NB4 (cell line): ENCODE data around the gene ZNF765.
"Not testable (repeated sequence)": the region's sequence is repeated elsewhere in the genome, so short reads cannot be mapped to it uniquely, and the experiment has no call there.

Experiments used
- DNase-seq: peaks from one replicate; pipeline ENCODE4 v3.0.0; 2010; ENCODE audit warnings: low read depth
- H3K4me3 ChIP-seq: one replicate; pipeline ENCODE4 v1.5.1; 2011; ENCODE audit warnings: mild to moderate bottlenecking, low read depth, low read length, moderate library complexity
- MYC ChIP-seq: IDR thresholded peaks from 2 replicates; pipeline ENCODE4 v1.6.1; 2011; ENCODE audit warnings: low read depth, low read length
- POLR2A ChIP-seq: IDR thresholded peaks from 2 replicates; pipeline ENCODE4 v1.6.1; 2011; ENCODE audit warnings: mild to moderate bottlenecking; ENCODE audit not compliant: insufficient read length; ENCODE audit errors: extremely low read depth
- TF ChIP-seq, protein P1 (sequence below): IDR thresholded peaks from 2 replicates; pipeline ENCODE4 v1.6.1; 2011; ENCODE audit warnings: low read depth, low read length
- TF ChIP-seq, protein P2 (sequence below): IDR thresholded peaks from one replicate; pipeline ENCODE4 v1.5.1; 2012; ENCODE audit warnings: low read depth, low read length

ZNF765 gene

DNA sequence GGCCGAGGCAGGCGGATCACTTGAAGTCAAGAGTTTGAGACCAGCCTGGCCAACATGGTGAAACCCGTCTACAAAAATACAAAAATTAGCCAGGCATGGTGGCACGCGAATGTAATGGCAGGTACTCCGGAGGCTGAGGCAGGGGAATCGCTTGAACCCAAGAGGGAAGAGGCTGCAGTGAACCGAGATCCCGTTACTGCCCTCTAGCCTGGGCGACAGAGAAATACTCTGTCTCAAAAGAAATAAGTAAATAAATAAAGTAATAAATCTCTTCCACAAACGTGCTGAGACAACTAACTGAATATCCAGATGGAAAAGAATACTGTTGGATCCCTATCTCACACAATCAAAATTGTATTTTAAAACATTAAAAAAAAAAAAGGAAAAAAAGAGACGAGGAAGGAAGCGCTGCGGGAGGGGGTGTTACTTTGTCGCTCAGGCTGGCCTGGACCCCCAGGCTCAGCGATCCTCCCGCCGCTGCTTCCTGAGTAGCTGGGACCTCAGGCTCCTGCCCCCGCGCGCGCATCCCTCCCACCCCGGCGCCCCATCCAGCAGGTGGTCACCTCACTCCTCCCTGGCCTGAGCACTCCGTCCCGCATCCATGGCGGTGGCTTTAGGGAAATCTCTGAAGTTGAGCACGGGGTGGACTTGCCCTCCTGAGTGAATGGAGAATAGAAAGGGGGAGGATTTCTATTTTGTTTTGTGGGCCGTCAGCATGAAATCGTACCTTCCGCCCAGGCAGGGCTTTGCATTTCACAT, 72.0 kb downstream of the ZNF765 start:
- peak overlapping the region; percentile 48 for H3K4me3 ChIP-seq
- TF ChIP-seq, protein P1, sequence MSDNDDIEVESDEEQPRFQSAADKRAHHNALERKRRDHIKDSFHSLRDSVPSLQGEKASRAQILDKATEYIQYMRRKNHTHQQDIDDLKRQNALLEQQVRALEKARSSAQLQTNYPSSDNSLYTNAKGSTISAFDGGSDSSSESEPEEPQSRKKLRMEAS = no peak
- TF ChIP-seq MYC (no peak), POLR2A (no peak)
- TF ChIP-seq, protein P2, sequence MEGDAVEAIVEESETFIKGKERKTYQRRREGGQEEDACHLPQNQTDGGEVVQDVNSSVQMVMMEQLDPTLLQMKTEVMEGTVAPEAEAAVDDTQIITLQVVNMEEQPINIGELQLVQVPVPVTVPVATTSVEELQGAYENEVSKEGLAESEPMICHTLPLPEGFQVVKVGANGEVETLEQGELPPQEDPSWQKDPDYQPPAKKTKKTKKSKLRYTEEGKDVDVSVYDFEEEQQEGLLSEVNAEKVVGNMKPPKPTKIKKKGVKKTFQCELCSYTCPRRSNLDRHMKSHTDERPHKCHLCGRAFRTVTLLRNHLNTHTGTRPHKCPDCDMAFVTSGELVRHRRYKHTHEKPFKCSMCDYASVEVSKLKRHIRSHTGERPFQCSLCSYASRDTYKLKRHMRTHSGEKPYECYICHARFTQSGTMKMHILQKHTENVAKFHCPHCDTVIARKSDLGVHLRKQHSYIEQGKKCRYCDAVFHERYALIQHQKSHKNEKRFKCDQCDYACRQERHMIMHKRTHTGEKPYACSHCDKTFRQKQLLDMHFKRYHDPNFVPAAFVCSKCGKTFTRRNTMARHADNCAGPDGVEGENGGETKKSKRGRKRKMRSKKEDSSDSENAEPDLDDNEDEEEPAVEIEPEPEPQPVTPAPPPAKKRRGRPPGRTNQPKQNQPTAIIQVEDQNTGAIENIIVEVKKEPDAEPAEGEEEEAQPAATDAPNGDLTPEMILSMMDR = no peak
- no peak for DNase-seq

DNA sequence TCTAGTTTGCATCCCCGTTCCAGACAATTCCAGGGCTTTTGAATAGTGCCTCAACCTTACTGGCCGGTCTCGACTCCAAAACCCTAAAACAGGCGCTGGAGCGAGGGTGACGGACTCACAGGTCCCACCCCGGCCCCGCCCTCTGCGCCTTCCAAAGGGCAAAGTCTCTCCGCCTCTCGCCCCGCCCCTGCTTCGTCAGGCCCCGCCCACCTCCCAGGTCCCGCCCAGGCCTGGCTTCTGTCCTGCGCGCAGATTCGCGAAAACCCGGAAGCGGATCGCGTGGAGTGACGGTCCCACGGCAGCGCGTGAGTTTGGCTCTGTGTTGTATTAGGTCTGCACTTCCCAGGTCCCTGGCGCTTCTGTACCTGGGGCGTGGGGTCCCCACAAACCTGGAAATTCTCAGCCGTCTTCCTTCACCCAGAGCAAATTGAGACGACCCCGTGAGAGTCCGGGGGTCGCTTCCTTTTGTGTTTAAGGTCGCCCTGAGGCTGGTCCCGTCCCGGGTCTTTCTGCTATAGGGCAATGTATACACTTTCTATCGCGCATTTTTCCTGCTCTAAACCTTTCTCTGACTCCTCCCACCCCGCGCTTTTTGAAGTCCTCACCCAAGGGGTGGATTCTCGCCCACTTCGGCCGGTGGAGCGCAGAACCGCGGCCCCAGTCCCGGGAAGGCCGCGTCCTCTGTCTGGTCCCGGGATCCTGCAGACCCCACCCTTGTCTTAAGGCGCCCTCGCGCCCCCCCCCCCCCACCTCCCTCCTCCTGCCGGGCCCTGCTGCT, 72.7 kb downstream of the ZNF765 start, which contains the start of gene ZNF813:
Gene ZNF813, plus strand, starts transcription at position 249 of the 778 bp plus-strand sequence. CDS start 16,090 bp downstream, outside the sequence.
- peak; percentile 90 for DNase-seq
- TF ChIP-seq, protein P1 = no peak
- TF ChIP-seq, protein P2 = no peak
- peak; percentile 52 for TF ChIP-seq POLR2A
- no peak for TF ChIP-seq MYC
- H3K4me3 ChIP-seq = peak within 1 kb of the TSS; percentile 83

DNA sequence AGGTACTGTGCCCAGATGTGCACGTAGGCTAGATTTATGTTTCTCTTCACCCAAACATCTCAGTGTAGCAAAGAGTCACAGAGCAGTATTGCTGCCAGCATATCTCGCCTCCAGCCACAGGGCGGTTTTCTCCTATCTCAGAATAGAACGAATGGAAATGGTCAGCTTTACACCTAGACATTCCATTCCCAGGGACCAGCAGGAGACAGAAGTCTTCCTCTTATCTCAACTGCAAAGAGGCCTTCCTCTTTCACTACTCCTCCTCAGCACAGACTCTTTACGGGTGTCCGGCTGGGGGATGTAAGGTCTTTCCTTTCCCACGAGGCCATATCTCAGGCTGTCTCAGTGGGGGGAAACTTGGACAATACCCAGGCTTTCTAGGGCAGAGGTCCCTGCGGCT, 73.7 kb downstream of the ZNF765 start:
- DNase-seq = not testable (repeated sequence)
- peak overlapping the region; percentile 83 for H3K4me3 ChIP-seq

DNA sequence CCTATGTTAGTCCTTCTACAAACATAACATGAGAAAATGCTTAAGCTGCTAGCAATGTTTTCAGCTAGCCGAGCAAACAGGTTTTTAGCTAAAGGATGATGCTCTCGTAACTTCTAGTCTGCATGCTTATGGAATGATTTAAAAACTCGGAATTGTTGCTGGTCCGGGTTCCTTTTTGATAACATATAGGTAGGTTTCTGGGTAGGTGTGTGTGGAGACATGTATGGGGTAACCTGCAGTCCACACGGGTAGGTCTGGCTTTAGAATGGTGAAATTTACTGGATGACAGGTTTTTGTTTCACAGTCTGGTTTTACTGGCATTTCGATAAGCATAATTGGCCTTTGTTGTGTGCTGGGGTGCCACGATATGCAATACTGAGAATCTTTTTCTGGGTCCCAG, 77.0 kb downstream of the ZNF765 start:
- H3K4me3 ChIP-seq = no peak overlapping the region
- DNase-seq = no peak
- no peak for TF ChIP-seq POLR2A
- TF ChIP-seq, protein P1 = no peak
- TF ChIP-seq, protein P2 = no peak
- no peak for TF ChIP-seq MYC

DNA sequence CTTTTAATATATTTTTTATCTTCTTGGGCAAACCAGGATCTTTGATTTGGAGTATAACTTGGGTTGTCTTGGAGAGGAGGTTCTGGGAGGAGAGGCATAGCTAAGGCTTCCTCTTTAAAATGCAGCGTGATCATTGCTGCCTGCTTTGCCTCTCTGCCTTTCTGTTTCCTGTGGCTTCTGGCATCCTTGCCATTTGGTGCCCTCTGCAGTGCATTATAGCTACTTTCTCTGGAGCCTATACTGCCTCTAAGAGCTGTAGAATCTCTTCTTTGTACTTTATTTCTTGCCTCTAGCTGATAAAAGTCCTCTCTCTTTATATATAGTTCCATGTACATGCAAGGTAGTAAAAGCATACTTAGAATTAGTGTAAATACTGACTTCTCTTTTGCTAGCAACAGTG, 79.9 kb downstream of the ZNF765 start:
- not testable (repeated sequence) for H3K4me3 ChIP-seq, DNase-seq

DNA sequence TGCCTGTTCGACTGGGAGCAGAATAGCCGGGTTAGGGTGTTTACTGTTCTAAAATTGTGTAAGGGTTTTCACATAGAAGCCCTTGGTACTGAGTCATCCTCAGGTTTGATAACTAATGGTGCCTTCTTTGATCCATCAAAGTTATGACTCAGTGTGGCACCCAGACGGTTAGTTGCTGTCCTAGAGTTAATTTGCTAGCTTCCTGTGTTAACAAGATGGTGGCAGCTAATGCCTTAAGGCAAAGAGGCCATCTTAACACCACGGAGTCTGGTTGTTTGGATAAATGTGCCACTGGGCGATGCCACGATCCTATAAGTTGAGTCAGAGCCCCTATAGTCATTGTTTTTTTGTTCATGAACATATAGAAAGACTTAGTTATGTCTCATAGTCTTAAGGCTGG, 80.5 kb downstream of the ZNF765 start:
- not testable (repeated sequence) for H3K4me3 ChIP-seq, DNase-seq
